Glutamatergic neuron (in vitro differentiated cells): ENCODE results near the gene UGGT2. TPM values are rescaled to one million over a fixed set of nuclear protein-coding genes. Genes with fewer than 3 reads are reported as not detected.
A peak's percentile ranks its signal among the peaks of the same experiment; 100 is the strongest.

ENCODE experiments used
- DNase-seq: peaks from one replicate; pipeline ENCODE4 v3.0.0; 2022
- H3K27ac Mint-ChIP-seq: one replicate; pipeline ENCODE4 v1.8.0; 2020; ENCODE audit warnings: mild to moderate bottlenecking, mixed read lengths, inconsistent platforms; ENCODE audit not compliant: unreplicated experiment
- H3K27me3 Mint-ChIP-seq: one replicate; pipeline ENCODE4 v1.8.0; 2020; ENCODE audit warnings: mild to moderate bottlenecking, moderate library complexity, mixed read lengths, inconsistent platforms; ENCODE audit not compliant: unreplicated experiment
- H3K36me3 Mint-ChIP-seq: one replicate; pipeline ENCODE4 v1.8.0; 2020; ENCODE audit warnings: mild to moderate bottlenecking, mixed read lengths, inconsistent platforms; ENCODE audit not compliant: unreplicated experiment
- H3K4me1 Mint-ChIP-seq: one replicate; pipeline ENCODE4 v1.8.0; 2020; ENCODE audit warnings: mild to moderate bottlenecking, low read depth, mixed read lengths, inconsistent platforms; ENCODE audit not compliant: unreplicated experiment
- H3K4me3 Mint-ChIP-seq: one replicate; pipeline ENCODE4 v1.8.0; 2020; ENCODE audit warnings: mild to moderate bottlenecking, mixed read lengths, inconsistent platforms; ENCODE audit not compliant: unreplicated experiment
- H3K9me3 Mint-ChIP-seq: one replicate; pipeline ENCODE4 v1.8.0; 2020; ENCODE audit warnings: mild to moderate bottlenecking, moderate library complexity, mixed read lengths, inconsistent platforms; ENCODE audit not compliant: unreplicated experiment
- CTCF ChIP-seq: fragments of 200-600 bp; sonication (generic); IDR thresholded peaks from one replicate; pipeline ENCODE4 v1.5.0; 2021; ENCODE audit not compliant: partially characterized antibody, unreplicated experiment
- total RNA-seq: library from RNA; stranded (reverse); fragmentation: NEBNext Ultra II Directional; extraction: Animal tissue kit (Norgen Biotek cat#: 25700); gene quantifications from one replicate; pipeline ENCODE4 v1.2.1, GENCODE V29; 2021; ENCODE audit not compliant: unreplicated experiment

The UGGT2 gene
- total RNA-seq, 1 donor from 2014 or later, result 34.6 TPM

- no peak for DNase-seq
- peaks cover 2% of the 10 kb centered on the region for H3K27me3 Mint-ChIP-seq
- no peak overlapping the region for H3K27ac Mint-ChIP-seq
- H3K9me3 Mint-ChIP-seq, result peaks cover 4% of the 10 kb centered on the region
- peaks cover 14% of the 10 kb centered on the region for H3K4me1 Mint-ChIP-seq
- peak; percentile 47 for TF ChIP-seq CTCF
- peaks cover 13% of the 10 kb centered on the region for H3K36me3 Mint-ChIP-seq
- no peak overlapping the region for H3K4me3 Mint-ChIP-seq
Measured at GRCh38 chr13:96020155-96020575, 33.0 kb downstream of the UGGT2 start.

DNA sequence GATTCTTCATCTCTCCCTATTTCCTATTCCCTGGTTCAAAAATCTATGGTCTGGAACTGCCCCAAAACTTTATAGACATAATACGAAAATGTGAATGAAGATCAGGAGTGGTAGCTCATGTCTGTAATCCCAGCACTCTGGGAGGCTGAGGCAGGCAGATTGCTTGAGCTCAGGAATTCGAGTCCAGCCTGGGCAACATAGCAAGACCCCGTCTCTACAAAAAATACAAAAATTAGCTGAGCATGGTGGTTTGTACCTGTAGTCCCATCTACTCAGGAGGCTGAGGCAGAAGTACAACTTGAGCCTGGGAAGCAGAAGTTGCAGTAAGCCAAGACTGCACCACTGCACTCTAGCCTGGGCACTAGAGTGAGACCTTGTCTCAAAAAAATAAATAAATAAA, 35.1 kb downstream of the UGGT2 start:
- Mint-ChIP-seq H3K9me3 (peaks cover 4% of the 10 kb centered on the region), H3K4me1 (peaks cover 14% of the 10 kb centered on the region), H3K27me3 (peaks cover 2% of the 10 kb centered on the region), H3K36me3 (peaks cover 13% of the 10 kb centered on the region), H3K27ac (no peak overlapping the region), H3K4me3 (no peak overlapping the region)
- DNase-seq, result no peak
- no peak for TF ChIP-seq CTCF

DNA sequence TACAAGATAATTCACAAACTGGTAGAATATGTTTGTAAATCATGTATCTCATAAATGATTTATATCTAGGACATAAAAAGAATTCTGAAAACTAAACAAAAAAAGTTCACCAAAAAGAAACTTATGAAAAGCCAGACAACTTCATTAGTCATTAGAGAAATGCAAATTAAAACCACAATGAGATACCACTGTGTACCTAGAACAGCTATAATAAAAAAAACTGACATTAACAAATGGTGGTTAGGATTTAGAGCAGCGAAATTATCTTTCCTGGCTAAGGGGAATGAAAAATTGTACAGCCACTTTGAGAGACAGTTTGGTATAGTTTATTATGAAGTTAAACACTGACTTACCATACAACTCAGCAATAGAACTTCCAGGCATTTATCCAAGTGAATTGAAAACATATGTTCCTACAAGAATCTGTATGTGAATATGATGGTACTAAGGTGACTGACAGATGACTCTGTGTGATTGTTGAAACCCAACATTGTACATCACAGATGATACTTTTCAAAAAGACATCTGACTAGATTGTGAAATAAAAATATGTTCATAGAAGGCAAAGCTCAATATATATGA, 41.8 kb downstream of the UGGT2 start:
- Mint-ChIP-seq H3K4me1 (peaks cover 3% of the 10 kb centered on the region), H3K27ac (no peak overlapping the region), H3K36me3 (peaks cover 28% of the 10 kb centered on the region), H3K9me3 (peaks cover 4% of the 10 kb centered on the region), H3K27me3 (peaks cover 3% of the 10 kb centered on the region), H3K4me3 (no peak overlapping the region)
- TF ChIP-seq CTCF, result no peak
- no peak for DNase-seq

- no peak for TF ChIP-seq CTCF
- H3K9me3 Mint-ChIP-seq, result peaks cover 3% of the 10 kb centered on the region
- H3K27ac Mint-ChIP-seq, result no peak overlapping the region
- DNase-seq, result no peak
- H3K4me1 Mint-ChIP-seq, result peaks cover 25% of the 10 kb centered on the region
- H3K27me3 Mint-ChIP-seq, result peaks cover 3% of the 10 kb centered on the region
- H3K36me3 Mint-ChIP-seq, result peaks cover 18% of the 10 kb centered on the region
- no peak overlapping the region for H3K4me3 Mint-ChIP-seq
Measured at GRCh38 chr13:96003304-96003703, 49.9 kb downstream of the UGGT2 start.

GRCh38 chr13:96002322-96003131, 50.7 kb downstream of the UGGT2 start:
- Mint-ChIP-seq H3K27ac (no peak overlapping the region), H3K36me3 (peaks cover 10% of the 10 kb centered on the region), H3K27me3 (peaks cover 3% of the 10 kb centered on the region), H3K4me1 (peaks cover 25% of the 10 kb centered on the region), H3K9me3 (peaks cover 3% of the 10 kb centered on the region), H3K4me3 (no peak overlapping the region)
- TF ChIP-seq CTCF, result no peak
- no peak for DNase-seq
